Urinary bladder (tissue), 4 donors: ENCODE measurements around the gene RUNX2. TPM values are rescaled to one million over a fixed set of nuclear protein-coding genes. Genes with fewer than 3 reads are reported as not detected.

Source experiments
- DNase-seq: peaks from one replicate; pipeline ENCODE4 v3.0.0-alpha.2; 2015; ENCODE audit errors: extremely low spot score
- H3K27ac ChIP-seq: one replicate; pipeline ENCODE4 v1.5.1; 2013; ENCODE audit warnings: low read depth, mild to moderate bottlenecking, moderate library complexity
- H3K36me3 ChIP-seq: one replicate; pipeline ENCODE4 v1.6.1; 2013; ENCODE audit warnings: mild to moderate bottlenecking, moderate library complexity; ENCODE audit not compliant: insufficient read depth
- H3K4me1 ChIP-seq: one replicate; pipeline ENCODE4 v1.6.1; 2013; ENCODE audit warnings: mild to moderate bottlenecking, moderate library complexity; ENCODE audit not compliant: insufficient read depth
- H3K4me3 ChIP-seq: one replicate; pipeline ENCODE4 v1.5.1; 2013; ENCODE audit warnings: low read depth, low read length
- WGBS: extraction: QIAGEN DNeasy Blood & Tissue Kit; methylation state at CpG from one replicate; pipeline ENCODE4 v1.1.7; 2013; 5-methylcytosine and 5-hydroxymethylcytosine counted together
- polyA plus RNA-seq: library from polyadenylated mRNA; stranded (reverse); fragments of 200-250 nt; gene quantifications from one replicate; pipeline ENCODE4 v1.2.3, GENCODE V29; 2013
- total RNA-seq: library from RNA; depleted of rRNA; stranded (reverse); fragments of >200 nt; gene quantifications from one replicate; pipeline ENCODE4 v1.2.3, GENCODE V29; 2014
- donor health status: healthy with polysubstance abuse.
- donor health status: healthy.

Gene RUNX2
- total and polyA plus RNA-seq, 2 donors = 2.4 to 2.6 TPM

DNA sequence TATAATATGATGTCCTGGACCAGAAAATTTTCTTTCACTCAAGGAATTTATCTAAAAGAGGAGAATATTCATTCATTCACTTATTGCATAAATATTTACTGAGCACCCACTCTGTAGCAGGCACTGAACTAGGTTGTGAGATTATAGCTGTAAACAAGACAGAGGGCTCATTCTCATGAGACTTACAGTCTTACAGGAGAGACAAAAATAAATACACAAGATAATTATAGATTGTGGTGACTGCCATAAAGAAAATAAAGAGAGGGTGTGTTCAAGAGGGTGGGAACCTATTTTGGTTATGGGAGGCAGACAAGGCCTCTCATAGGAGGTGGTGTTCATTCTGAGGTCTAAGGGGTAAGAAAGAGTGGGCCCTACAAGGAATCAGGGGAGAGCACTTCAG is 159.5 kb downstream of the RUNX2 start:
- Histone ChIP-seq H3K36me3 (no peaks in the 10 kb centered on the region), H3K4me1 (no peaks in the 10 kb centered on the region), H3K27ac (no peak overlapping the region), H3K4me3 (no peak overlapping the region)
- no peak for DNase-seq

GRCh38 chr6:45488269-45488668 is 160.1 kb downstream of the RUNX2 start:
- Histone ChIP-seq H3K27ac (no peak overlapping the region), H3K36me3 (no peaks in the 10 kb centered on the region)
- no peak for DNase-seq

GRCh38 chr6:45488889-45489288 is 160.8 kb downstream of the RUNX2 start:
- no peak for DNase-seq
- Histone ChIP-seq H3K36me3 (no peaks in the 10 kb centered on the region), H3K4me3 (no peak overlapping the region), H3K27ac (no peak overlapping the region), H3K4me1 (no peaks in the 10 kb centered on the region)
- 93% methylated on average over 2 of the region's 2 CpGs for WGBS

More at GRCh38 chr6:45488269-45488668, 160.1 kb downstream of the RUNX2 start:
- Histone ChIP-seq H3K4me3 (no peak overlapping the region), H3K4me1 (no peaks in the 10 kb centered on the region)

- Histone ChIP-seq H3K36me3 (no peaks in the 10 kb centered on the region), H3K4me1 (no peaks in the 10 kb centered on the region), H3K4me3 (no peak overlapping the region), H3K27ac (no peak overlapping the region)
- DNase-seq = no peak
- 69% methylated on average over 5 of the region's 5 CpGs for WGBS
Observed at GRCh38 chr6:45491048-45491735, 163.1 kb downstream of the RUNX2 start.

DNA sequence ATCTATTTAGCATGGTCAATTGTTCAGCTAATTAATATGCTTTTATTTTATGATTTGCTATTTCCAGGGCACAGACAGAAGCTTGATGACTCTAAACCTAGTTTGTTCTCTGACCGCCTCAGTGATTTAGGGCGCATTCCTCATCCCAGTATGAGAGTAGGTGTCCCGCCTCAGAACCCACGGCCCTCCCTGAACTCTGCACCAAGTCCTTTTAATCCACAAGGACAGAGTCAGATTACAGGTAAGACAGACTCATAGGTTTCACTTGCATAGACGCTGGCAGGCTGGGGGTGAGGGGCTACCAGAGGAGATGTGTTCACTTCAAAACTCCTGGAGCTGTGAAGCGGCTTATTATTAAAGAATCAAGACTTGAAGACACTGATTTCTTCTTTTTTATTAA is 163.7 kb downstream of the RUNX2 start:
- no peaks in the 10 kb centered on the region for H3K36me3 ChIP-seq
- no peaks in the 10 kb centered on the region for H3K4me1 ChIP-seq
- H3K27ac ChIP-seq = no peak overlapping the region
- 92% methylated on average over 6 of the region's 6 CpGs for WGBS
- no peak overlapping the region for H3K4me3 ChIP-seq
- no peak for DNase-seq

GRCh38 chr6:45493761-45494160 is 165.6 kb downstream of the RUNX2 start:
- Histone ChIP-seq H3K4me3 (no peak overlapping the region), H3K36me3 (no peaks in the 10 kb centered on the region), H3K4me1 (no peaks in the 10 kb centered on the region), H3K27ac (no peak overlapping the region)
- WGBS = 96% methylated on average over 2 of the region's 2 CpGs
- DNase-seq = no peak

DNA sequence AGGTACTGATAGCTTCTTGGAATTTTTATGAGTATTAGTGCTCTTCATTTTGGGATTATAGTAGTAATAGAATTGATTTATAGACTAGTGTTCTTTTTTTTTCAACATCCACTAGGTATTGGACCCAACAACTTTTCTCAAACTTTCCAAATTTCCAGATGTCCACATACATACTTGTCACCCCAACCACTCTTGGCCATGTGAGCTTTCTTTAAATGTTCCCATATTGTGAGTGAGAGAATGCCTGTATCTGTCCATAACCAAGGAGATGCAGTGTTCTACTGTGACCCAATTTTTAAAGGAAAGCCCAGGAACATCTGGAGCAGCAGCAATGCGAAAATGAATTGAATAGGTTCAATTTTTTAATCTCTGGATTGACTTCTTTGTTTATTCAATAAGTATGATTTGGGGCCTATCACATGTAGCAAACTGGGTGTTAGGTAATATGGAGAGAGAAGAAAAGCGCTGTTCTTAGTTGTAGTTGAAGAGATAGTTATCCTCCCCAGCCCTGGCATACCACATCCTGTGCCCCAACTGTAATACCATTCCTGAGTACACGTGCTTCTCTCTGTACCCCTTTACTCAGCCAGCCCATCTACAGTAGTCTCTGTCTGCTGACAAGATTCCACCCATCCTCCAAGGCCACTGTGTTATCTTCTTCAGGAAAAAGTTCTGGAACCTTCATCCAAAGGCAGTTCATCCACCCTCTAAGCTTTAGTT is 166.4 kb downstream of the RUNX2 start:
- DNase-seq = no peak
- H3K27ac ChIP-seq = no peak overlapping the region
- WGBS = 88% methylated on average over 3 of the region's 3 CpGs

DNA sequence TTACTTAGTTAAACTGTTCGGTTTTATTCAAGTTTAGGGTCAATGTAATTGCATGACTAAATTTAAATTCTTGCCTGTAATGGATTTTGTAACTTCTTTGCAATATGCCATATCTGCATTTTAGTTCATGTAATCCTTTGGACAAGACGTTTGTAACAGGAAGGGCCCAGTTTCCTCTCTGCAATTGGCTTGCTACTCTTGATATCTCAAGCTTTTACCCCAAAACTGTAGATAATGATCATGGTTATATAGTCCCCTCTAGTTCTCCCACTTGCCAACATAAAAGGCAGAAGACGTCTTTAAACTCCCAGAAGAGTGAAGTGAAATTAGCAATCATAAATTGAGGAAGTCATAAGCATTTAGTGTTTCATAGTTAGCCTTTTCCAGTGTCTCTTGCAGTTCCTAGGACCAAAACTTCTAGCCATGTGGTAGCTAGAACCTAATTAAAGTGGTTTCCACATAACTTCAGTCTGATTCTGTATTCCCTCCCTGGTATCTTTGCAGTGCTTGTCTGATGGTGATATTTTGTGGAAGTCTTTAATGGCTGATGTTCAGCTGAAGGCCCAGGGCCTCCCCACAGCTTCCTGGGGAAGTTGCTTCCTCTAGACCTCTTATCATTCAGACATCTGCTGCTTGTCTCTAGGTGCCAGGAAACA is 167.4 kb downstream of the RUNX2 start:
- H3K4me3 ChIP-seq = no peak overlapping the region
- 75% methylated on average over 3 of the region's 3 CpGs for WGBS
- no peaks in the 10 kb centered on the region for H3K36me3 ChIP-seq
- H3K27ac ChIP-seq = no peak overlapping the region
- no peaks in the 10 kb centered on the region for H3K4me1 ChIP-seq
- DNase-seq = no peak

More for the DNA sequence above, 166.4 kb downstream of the RUNX2 start:
- Histone ChIP-seq H3K36me3 (no peaks in the 10 kb centered on the region), H3K4me1 (no peaks in the 10 kb centered on the region), H3K4me3 (no peak overlapping the region)

GRCh38 chr6:45496085-45496433 is 167.9 kb downstream of the RUNX2 start:
- WGBS = 86% methylated on average over 6 of the region's 6 CpGs
- no peak for DNase-seq
- Histone ChIP-seq H3K36me3 (no peaks in the 10 kb centered on the region), H3K27ac (no peak overlapping the region), H3K4me3 (no peak overlapping the region), H3K4me1 (no peaks in the 10 kb centered on the region)

- 34% methylated on average over 1 of the region's 1 CpG for WGBS
- H3K4me3 ChIP-seq = no peak overlapping the region
- H3K4me1 ChIP-seq = no peaks in the 10 kb centered on the region
- DNase-seq = no peak
- H3K36me3 ChIP-seq = no peaks in the 10 kb centered on the region
- no peak overlapping the region for H3K27ac ChIP-seq
Observed at GRCh38 chr6:45498591-45498990, 170.5 kb downstream of the RUNX2 start.

DNA sequence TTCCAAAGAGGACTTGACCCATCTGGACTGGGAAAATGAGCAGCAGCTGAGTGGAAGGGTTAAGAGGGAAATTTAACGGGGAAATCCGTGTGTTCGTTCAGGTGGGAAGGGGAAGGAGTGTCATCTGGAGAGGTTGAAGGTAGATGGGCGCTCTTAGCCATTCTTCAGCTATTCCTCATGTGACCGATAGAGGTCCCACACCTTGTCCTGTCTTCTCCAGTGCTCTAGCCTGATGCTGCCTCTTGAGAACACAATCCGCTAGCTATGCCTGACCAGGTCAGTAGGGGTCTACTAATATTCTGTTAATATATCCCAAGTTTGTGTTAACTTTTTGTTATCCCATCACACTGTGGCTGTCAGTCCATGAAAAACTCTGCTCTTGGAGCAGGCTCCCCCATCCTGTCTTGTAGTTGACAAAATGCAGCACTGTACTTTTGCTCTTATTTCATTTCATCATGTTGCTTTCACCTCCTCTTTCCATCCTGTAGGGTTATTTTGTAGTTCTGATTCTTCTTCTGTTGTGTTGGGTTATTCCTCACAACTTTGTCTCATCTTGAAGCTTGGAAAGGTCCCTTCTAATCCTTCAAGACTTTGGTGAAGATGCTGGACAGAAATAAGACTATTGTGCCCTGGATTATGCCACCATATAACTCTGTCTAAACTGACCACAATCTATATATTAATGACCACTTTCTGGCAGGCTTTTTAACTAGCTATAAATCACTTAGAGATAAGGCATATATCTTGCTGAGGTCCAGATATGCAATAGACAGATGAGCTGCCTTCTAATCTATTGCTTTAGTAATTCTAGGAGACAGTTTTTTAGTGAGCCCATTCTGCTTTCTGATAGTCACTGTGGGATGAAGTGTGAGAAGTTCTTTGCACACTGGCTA is 173.0 kb downstream of the RUNX2 start:
- Histone ChIP-seq H3K27ac (no peak overlapping the region), H3K4me3 (no peak overlapping the region), H3K36me3 (no peaks in the 10 kb centered on the region), H3K4me1 (peaks cover 2% of the 10 kb centered on the region)
- WGBS = 85% methylated on average over 6 of the region's 6 CpGs
- no peak for DNase-seq

DNA sequence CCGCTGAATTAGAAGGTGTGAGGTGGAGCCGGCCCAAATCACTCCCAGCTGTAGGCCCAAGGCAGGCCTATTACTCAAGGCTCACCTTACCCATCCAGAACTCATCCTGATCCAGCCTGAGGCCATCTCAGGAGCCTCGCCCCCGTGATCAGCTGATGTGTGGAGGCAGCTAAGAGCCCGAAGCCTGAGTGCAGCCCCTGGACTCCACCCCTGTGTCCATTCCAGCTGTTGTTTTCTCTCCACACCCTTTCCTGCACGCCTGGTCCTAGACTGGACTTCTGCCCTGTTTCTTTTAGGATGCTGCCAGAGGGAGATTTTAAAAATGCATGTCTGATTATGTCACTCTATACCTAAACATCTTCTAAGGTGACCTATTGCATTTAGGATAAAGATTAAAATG is 174.3 kb downstream of the RUNX2 start:
- no peak for DNase-seq
- peaks cover 2% of the 10 kb centered on the region for H3K4me1 ChIP-seq
- H3K4me3 ChIP-seq = no peak overlapping the region
- 79% methylated on average over 6 of the region's 6 CpGs for WGBS
- no peaks in the 10 kb centered on the region for H3K36me3 ChIP-seq
- H3K27ac ChIP-seq = no peak overlapping the region

GRCh38 chr6:45504947-45505346 is 176.8 kb downstream of the RUNX2 start:
- 43% methylated on average over 5 of the region's 5 CpGs for WGBS
- no peak for DNase-seq
- no peak overlapping the region for H3K27ac ChIP-seq
- H3K36me3 ChIP-seq = no peaks in the 10 kb centered on the region
- H3K4me3 ChIP-seq = no peak overlapping the region
- peaks cover 2% of the 10 kb centered on the region for H3K4me1 ChIP-seq
